Liver (tissue), 9 donors: ENCODE measurements around the gene TBC1D9. TPM values are rescaled to one million over a fixed set of nuclear protein-coding genes. Genes with fewer than 3 reads are reported as not detected.

ENCODE experiments used
- DNase-seq: peaks from one replicate; pipeline ENCODE4 v3.0.0-alpha.2; 2017; ENCODE audit warnings: low spot score
- H3K27ac ChIP-seq, 2 donors: one replicate each; pipeline ENCODE4 v1.7.0; 2013; ENCODE audit warnings: inconsistent platforms in 2 of 2, low read length in 2 of 2, control low read depth in 1 of 2, low read depth in 1 of 2, mild to moderate bottlenecking in 1 of 2
- H3K27me3 ChIP-seq, 4 donors: one replicate each; pipeline versions ENCODE4 v1.6.1 to v1.7.0; 2013; ENCODE audit warnings: low read length in 3 of 4, inconsistent platforms in 1 of 4, mild to moderate bottlenecking in 1 of 4, moderate library complexity in 1 of 4; ENCODE audit not compliant: control insufficient read depth in 4 of 4, insufficient read depth in 4 of 4
- H3K36me3 ChIP-seq, 4 donors: one replicate each; pipeline versions ENCODE4 v1.6.1 to v1.7.0; 2013; ENCODE audit warnings: low read length in 3 of 4, mild to moderate bottlenecking in 3 of 4, low read depth in 1 of 4, moderate library complexity in 1 of 4; ENCODE audit not compliant: control insufficient read depth in 4 of 4, insufficient read depth in 3 of 4
- H3K4me1 ChIP-seq, 4 donors: one replicate each; pipeline versions ENCODE4 v1.6.1 to v1.7.0; 2013; ENCODE audit warnings: low read length in 3 of 4, mild to moderate bottlenecking in 3 of 4, moderate library complexity in 1 of 4; ENCODE audit not compliant: control insufficient read depth in 4 of 4, insufficient read depth in 4 of 4
- H3K4me3 ChIP-seq, 3 donors: one replicate each; pipeline versions ENCODE4 v1.6.1 to v1.7.0; 2013; ENCODE audit warnings: low read length in 3 of 3, control low read depth in 1 of 3, low read depth in 1 of 3, mild to moderate bottlenecking in 1 of 3
- H3K9ac ChIP-seq, 2 donors: one replicate each; pipeline ENCODE4 v1.7.0; 2013; ENCODE audit warnings: low read length in 2 of 2, mild to moderate bottlenecking in 2 of 2, moderate library complexity in 2 of 2, control low read depth in 1 of 2, low read depth in 1 of 2
- H3K9me3 ChIP-seq, 4 donors: one replicate each; pipeline versions ENCODE4 v1.6.1 to v1.7.0; 2013; ENCODE audit warnings: low read length in 3 of 4; ENCODE audit not compliant: control insufficient read depth in 4 of 4
- EGR1 ChIP-seq, 2 donors: IDR thresholded peaks; 2 replicates each; pipeline ENCODE4 v1.6.1; 2016 to 2018; ENCODE audit warnings: antibody characterized with exemption in 2 of 2, low read depth in 2 of 2
- FOXA1 ChIP-seq: IDR thresholded peaks from 2 replicates; pipeline ENCODE4 v1.6.1; 2016; ENCODE audit warnings: antibody characterized with exemption
- FOXA2 ChIP-seq: IDR thresholded peaks from 2 replicates; pipeline ENCODE4 v1.6.1; 2016; ENCODE audit warnings: antibody characterized with exemption
- GABPA ChIP-seq, 2 donors: IDR thresholded peaks in 1 of 2; conservative IDR thresholded peaks in 1 of 2; 2 replicates each; pipeline ENCODE4 v1.6.1; 2016; ENCODE audit warnings: antibody characterized with exemption in 2 of 2, mild to moderate bottlenecking in 1 of 2, moderate library complexity in 1 of 2
- HNF4A ChIP-seq, 2 donors: conservative IDR thresholded peaks; 2 replicates each; pipeline ENCODE4 v1.6.1; 2016; ENCODE audit warnings: antibody characterized with exemption in 2 of 2, mild to moderate bottlenecking in 2 of 2
- JUND ChIP-seq, 2 donors: IDR thresholded peaks; 2 replicates each; pipeline ENCODE4 v1.6.1; 2016; ENCODE audit warnings: antibody characterized with exemption in 2 of 2
- RAD21 ChIP-seq, 2 donors: IDR thresholded peaks; 2 replicates each; pipeline ENCODE4 v1.6.1; 2016; ENCODE audit warnings: antibody characterized with exemption in 2 of 2, mild to moderate bottlenecking in 2 of 2
- SP1 ChIP-seq: IDR thresholded peaks from 2 replicates; pipeline ENCODE4 v1.6.1; 2018; ENCODE audit warnings: antibody characterized with exemption, mild to moderate bottlenecking
- TAF1 ChIP-seq: conservative IDR thresholded peaks from 2 replicates; pipeline ENCODE4 v1.6.1; 2016; ENCODE audit warnings: antibody characterized with exemption, mild to moderate bottlenecking
- WGBS: extraction: QIAGEN DNeasy Blood & Tissue Kit; methylation state at CpG from one replicate; pipeline ENCODE4 v1.1.7; 2013; 5-methylcytosine and 5-hydroxymethylcytosine counted together
- polyA plus RNA-seq, 2 donors: library from polyadenylated mRNA; stranded (reverse) in 1 of 2; unstranded in 1 of 2; fragments of 200-250 nt in 1 of 2; fragments of >200 nt in 1 of 2; fragmentation: Nextera tagmentation in 1 of 2; extraction: Ambion mirVana in 1 of 2; gene quantifications; one replicate each; pipeline versions ENCODE4 v1.2.1 to v1.2.3, GENCODE V29; 2013 to 2015
- total RNA-seq, 2 donors: library from RNA; depleted of rRNA; stranded (reverse); fragments of >200 nt; gene quantifications; one replicate each; pipeline ENCODE4 v1.2.3, GENCODE V29; 2014
- TF ChIP-seq, protein P1 (sequence below): IDR thresholded peaks from 2 replicates; pipeline ENCODE4 v1.6.1; 2016; ENCODE audit warnings: antibody characterized with exemption, mild to moderate bottlenecking
- TF ChIP-seq, protein P2 (sequence below): fragments of 150-350 bp; IDR thresholded peaks from 2 replicates; pipeline ENCODE4 v1.5.1; 2017; ENCODE audit warnings: improper control_type of control experiment, low read depth, low read length; ENCODE audit not compliant: missing input control
- TF ChIP-seq, protein P3 (sequence below): IDR thresholded peaks from 2 replicates; pipeline ENCODE4 v1.6.1; 2016; ENCODE audit warnings: antibody characterized with exemption
- donor health status: healthy.
- donor health status: healthy.
- donor health status: healthy.
- donor health status: healthy.
- donor health status: healthy.

Gene TBC1D9
- total and polyA plus RNA-seq, 4 donors, result 1.4 to 8.5 (median 6.3) TPM

DNA sequence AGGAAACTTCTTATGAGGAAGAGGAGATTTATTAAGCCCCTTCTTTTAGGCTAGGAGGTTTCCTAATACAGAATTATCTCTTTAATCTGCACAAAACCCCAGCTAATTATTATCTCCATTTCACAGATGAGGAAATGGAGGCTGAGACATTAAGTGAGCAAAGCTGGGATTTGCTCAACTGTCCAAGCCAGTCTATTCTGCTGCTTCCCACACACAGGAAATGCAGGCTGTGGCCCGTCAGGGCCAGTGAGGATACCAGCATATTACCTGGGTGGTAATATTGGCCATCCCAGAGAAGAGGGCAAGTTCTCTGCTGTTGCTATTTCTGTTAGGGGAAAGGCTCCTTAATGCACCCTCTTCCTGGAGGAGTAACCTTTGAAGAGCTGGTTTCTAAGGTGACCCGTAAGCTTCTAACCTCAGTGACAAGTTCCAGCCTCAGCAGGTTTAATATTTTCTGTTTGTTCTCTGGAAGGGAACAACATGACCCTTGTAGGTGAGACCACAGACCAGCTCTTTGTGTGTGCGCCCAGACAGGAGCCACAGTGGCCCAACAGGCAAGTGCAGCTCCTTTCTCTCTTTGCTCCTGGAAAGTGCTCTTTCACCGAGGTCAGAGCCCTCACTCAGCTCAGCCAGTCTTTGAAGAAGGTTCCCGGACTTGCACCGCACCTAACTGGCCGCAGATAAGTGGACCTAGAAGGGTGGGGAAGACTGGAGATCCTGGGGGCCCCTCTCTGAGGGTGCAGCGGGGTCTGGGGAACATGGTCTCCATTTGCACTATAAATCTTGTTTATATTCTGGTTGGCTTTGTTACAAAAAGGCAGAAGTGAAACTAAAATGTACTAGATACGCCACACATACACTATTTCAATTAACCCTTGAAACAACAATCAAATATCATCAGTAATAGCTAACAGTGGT, 35.5 kb downstream of the TBC1D9 start:
- Histone ChIP-seq H3K27ac (no peak overlapping the region), H3K9ac (peak overlapping the region in 1 of 2 donors; percentile 14), H3K36me3 (no peaks in the 10 kb centered on the region), H3K27me3 (no peaks in the 10 kb centered on the region), H3K9me3 (no peaks in the 10 kb centered on the region), H3K4me3 (no peak overlapping the region), H3K4me1 (peaks cover 0 to 6% (median 0%) of the 10 kb centered on the region in 4 donors)
- 47% methylated on average over 9 of the region's 9 CpGs for WGBS
- TF ChIP-seq SP1, result no peak
- TF ChIP-seq FOXA2, result no peak
- TF ChIP-seq FOXA1, result no peak
- TF ChIP-seq HNF4A (conservative IDR thresholded peaks at IDR 0.05), result no peak
- no peak for TF ChIP-seq TAF1
- TF ChIP-seq RAD21 (IDR thresholded peaks at IDR 0.05), result no peak
- TF ChIP-seq, protein P1, sequence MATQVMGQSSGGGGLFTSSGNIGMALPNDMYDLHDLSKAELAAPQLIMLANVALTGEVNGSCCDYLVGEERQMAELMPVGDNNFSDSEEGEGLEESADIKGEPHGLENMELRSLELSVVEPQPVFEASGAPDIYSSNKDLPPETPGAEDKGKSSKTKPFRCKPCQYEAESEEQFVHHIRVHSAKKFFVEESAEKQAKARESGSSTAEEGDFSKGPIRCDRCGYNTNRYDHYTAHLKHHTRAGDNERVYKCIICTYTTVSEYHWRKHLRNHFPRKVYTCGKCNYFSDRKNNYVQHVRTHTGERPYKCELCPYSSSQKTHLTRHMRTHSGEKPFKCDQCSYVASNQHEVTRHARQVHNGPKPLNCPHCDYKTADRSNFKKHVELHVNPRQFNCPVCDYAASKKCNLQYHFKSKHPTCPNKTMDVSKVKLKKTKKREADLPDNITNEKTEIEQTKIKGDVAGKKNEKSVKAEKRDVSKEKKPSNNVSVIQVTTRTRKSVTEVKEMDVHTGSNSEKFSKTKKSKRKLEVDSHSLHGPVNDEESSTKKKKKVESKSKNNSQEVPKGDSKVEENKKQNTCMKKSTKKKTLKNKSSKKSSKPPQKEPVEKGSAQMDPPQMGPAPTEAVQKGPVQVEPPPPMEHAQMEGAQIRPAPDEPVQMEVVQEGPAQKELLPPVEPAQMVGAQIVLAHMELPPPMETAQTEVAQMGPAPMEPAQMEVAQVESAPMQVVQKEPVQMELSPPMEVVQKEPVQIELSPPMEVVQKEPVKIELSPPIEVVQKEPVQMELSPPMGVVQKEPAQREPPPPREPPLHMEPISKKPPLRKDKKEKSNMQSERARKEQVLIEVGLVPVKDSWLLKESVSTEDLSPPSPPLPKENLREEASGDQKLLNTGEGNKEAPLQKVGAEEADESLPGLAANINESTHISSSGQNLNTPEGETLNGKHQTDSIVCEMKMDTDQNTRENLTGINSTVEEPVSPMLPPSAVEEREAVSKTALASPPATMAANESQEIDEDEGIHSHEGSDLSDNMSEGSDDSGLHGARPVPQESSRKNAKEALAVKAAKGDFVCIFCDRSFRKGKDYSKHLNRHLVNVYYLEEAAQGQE, result no peak
- TF ChIP-seq, protein P2, sequence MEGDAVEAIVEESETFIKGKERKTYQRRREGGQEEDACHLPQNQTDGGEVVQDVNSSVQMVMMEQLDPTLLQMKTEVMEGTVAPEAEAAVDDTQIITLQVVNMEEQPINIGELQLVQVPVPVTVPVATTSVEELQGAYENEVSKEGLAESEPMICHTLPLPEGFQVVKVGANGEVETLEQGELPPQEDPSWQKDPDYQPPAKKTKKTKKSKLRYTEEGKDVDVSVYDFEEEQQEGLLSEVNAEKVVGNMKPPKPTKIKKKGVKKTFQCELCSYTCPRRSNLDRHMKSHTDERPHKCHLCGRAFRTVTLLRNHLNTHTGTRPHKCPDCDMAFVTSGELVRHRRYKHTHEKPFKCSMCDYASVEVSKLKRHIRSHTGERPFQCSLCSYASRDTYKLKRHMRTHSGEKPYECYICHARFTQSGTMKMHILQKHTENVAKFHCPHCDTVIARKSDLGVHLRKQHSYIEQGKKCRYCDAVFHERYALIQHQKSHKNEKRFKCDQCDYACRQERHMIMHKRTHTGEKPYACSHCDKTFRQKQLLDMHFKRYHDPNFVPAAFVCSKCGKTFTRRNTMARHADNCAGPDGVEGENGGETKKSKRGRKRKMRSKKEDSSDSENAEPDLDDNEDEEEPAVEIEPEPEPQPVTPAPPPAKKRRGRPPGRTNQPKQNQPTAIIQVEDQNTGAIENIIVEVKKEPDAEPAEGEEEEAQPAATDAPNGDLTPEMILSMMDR, result no peak
- no peak for TF ChIP-seq JUND (IDR thresholded peaks at IDR 0.05)
- TF ChIP-seq, protein P3, sequence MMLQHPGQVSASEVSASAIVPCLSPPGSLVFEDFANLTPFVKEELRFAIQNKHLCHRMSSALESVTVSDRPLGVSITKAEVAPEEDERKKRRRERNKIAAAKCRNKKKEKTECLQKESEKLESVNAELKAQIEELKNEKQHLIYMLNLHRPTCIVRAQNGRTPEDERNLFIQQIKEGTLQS, result no peak
- no peak for DNase-seq

DNA sequence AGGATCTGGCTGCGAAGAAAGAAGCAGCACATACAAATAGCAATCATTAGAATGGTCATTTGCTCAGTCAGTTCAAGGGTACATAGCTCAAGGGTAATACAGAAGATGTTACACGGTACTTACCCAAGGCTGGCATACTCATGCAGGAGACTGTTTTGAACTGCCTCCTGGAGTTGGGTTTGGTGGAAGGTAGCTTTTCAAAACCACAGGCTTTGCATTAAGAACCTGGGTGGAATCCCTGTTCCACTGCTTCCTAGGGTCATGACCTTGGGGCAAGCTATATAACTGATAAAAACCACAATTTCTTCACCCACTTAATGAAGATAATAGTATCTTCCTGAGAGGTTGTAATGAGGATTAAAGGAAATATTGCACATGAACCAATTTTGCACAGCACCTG, 36.5 kb downstream of the TBC1D9 start:
- DNase-seq, result no peak
- H3K4me1 ChIP-seq, result peaks cover 0 to 6% (median 0%) of the 10 kb centered on the region in 4 donors
- TF ChIP-seq SP1 (no peak), EGR1 (IDR thresholded peaks at IDR 0.05; ENCODE audit: low read depth in 2 of 2) (no peak)
- H3K9ac ChIP-seq, result no peak overlapping the region
- no peak overlapping the region for H3K4me3 ChIP-seq
- 96% methylated on average over 2 of the region's 2 CpGs for WGBS
- no peaks in the 10 kb centered on the region for H3K36me3 ChIP-seq
- no peaks in the 10 kb centered on the region for H3K9me3 ChIP-seq
- H3K27me3 ChIP-seq, result no peaks in the 10 kb centered on the region
- no peak overlapping the region for H3K27ac ChIP-seq

GRCh38 chr4:140719022-140719421, 37.2 kb downstream of the TBC1D9 start:
- Histone ChIP-seq H3K27ac (no peak overlapping the region), H3K9ac (no peak overlapping the region)
- 89% methylated on average over 2 of the region's 2 CpGs for WGBS

More at GRCh38 chr4:140719022-140719421, 37.2 kb downstream of the TBC1D9 start:
- Histone ChIP-seq H3K9me3 (no peaks in the 10 kb centered on the region), H3K4me3 (no peak overlapping the region), H3K4me1 (peaks cover 0 to 6% (median 0%) of the 10 kb centered on the region in 4 donors), H3K27me3 (no peaks in the 10 kb centered on the region), H3K36me3 (no peaks in the 10 kb centered on the region)
- no peak for DNase-seq
- TF ChIP-seq EGR1 (IDR thresholded peaks at IDR 0.05; ENCODE audit: low read depth in 2 of 2) (peak in 1 of 2 donors; percentile 14), GABPA (IDR thresholded peaks at IDR 0.05 in 1 of 2, conservative IDR thresholded peaks at IDR 0.05 in 1 of 2) (no peak), SP1 (no peak)
- TF ChIP-seq, protein P3, result no peak
